ENCODE data around the gene CCKAR. TPM values are rescaled to one million over a fixed set of nuclear protein-coding genes. Genes with fewer than 3 reads are reported as not detected.

CCKAR gene, protein sequence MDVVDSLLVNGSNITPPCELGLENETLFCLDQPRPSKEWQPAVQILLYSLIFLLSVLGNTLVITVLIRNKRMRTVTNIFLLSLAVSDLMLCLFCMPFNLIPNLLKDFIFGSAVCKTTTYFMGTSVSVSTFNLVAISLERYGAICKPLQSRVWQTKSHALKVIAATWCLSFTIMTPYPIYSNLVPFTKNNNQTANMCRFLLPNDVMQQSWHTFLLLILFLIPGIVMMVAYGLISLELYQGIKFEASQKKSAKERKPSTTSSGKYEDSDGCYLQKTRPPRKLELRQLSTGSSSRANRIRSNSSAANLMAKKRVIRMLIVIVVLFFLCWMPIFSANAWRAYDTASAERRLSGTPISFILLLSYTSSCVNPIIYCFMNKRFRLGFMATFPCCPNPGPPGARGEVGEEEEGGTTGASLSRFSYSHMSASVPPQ
- polyA plus RNA-seq (2013, experiment 1 of 2; ENCODE audit: insufficient read length): 0.13 TPM
- polyA plus RNA-seq (2013, experiment 2 of 2; ENCODE audit: insufficient read length): 0.10 TPM

DNA sequence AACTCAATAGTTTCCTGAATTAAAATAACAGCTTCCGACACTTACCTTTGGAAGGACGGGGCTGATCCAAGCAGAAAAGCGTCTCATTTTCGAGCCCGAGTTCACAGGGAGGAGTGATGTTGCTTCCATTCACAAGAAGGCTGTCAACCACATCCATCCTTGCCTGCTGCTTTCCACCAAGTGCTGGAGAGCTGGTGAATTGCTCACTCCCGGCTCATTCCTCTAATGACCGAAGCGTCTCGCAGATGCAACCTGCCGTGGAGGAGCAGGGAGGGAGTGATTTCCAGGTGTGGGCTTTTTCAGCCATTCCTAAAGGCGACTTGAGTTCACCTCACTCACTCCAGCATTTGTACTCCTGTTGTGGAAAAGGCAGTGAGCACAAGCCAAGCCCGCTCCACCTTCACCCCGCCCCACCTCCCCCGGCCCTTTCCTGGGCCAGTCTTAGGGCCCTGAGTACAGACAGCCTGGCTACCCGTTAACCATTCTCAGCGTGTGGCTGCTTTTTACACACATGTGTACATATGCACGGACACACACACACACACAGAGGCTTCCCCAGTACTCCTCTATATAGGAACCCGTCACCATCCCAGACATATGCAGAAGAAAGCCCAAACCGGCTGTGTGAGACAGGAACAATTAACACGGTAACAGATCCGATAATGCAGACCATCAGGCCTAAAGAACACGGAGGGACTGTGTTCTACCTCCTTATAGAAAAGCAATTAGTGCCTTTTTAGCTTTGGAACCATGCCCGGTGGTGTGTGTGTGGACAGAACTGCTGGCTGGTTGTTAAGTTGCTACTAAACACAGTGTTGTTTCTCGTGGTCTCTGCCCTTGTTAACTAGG is at the start of gene CCKAR:
Gene CCKAR, minus strand, starts transcription at position 374 of the 849 bp plus-strand sequence. Its CDS starts 217 bp downstream, at position 157.
- no peak for DNase-seq

DNA sequence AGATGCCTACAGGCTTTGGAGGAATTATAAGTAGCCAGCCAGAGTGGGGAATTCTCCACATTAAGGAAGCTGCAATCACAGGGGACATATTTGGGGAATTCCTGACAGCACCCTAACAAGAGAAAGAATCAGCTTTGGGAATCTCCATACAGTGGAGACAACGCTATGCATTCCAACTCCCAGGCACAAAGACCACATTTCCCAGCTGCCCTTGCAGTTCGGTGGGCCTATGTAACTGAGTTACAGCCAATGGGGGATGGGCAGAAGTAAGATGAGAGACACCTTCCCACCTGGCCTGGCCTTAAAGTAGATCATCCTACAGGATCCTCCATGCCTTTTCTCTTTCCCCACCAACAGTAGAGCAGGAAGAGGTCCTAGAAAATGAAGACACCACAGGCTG is 43.4 kb upstream of the CCKAR start:
- no peak for DNase-seq

DNA sequence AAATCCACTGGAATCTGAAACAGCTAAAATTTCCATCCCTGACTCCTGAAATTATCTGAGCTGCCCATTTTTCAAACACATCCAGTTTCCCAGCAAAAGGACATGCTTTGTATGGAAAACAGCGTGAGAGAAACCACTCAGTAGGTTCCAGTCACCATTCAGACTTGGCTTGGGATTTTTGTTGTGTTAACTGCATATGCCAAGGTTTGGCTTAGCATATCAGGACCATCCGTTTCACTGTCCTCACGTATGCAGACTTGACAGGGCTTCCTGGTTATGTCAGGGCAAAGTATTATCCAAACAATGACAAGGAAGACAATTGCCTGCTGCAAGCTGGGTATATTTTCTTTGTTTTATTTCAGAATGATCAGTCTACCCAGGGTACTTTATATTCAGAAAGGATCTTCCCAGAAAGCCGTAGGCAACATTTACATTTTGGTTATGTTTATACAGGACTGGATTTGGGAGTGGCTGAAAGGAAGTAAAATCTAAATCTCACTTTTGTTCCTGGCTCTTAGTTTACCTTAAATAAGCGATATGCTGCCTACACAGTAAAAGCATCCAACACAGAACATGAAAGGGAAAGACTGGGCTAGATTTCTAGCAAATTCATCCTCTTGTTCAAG is 41.3 kb upstream of the CCKAR start:
- DNase-seq: no peak

DNA sequence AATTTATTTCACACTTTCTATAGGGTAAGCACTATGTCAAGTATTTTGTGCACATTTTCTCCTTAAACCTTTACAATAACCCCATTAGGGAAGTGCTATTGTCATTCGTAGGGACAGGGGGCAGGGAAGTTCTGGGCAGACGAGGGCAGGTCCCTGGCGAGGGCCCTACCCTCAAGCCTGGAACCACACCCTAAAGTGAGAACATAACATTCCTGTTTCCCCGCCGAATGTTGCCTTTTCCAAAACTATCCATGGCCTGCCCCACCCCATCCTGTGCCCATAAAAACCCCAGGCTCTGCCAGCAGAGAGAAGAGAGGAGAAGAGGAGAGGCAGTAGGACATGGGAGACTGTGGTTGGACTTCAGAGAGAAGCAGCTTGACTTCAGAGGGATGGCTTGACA is 39.8 kb upstream of the CCKAR start:
- no peak for DNase-seq

DNA sequence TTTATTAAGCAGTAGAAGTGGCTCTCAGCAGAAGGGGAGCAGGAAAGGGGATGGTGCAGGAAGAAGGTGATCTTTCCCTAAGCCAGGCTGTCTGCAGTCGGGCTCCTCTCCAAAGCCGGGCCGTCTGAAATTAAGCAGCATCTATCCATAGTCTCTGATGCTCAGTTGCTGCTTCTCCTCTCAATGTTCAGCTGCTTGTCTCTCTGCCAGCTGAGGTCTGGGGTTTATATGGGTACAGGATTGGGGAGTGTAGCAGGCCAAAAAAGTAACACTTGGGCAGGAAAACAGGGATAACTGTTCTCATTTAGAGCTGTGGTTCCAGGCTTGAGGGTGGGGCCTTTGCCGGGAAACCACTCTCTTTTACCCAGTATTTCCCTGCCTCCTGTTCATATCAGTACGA is 39.2 kb upstream of the CCKAR start:
- DNase-seq: no peak

DNA sequence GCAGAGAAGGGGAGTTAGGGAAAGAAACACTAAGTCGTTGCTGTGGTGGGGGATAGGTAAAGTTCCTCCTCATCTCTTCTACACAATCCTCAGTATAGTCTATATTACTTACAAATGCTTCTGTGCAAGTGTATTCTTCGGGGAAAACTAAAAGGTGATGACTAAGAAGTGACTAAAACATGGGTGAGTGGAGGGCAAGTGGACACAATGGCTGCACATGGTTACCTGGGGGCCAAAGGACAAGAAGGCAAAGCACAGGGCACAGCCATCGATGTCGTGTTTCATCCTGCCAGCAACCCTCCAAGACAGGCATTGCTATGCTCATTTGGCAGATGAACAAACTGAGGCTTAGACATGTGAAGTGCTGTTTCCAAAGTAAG is 35.5 kb upstream of the CCKAR start:
- DNase-seq: no peak

DNA sequence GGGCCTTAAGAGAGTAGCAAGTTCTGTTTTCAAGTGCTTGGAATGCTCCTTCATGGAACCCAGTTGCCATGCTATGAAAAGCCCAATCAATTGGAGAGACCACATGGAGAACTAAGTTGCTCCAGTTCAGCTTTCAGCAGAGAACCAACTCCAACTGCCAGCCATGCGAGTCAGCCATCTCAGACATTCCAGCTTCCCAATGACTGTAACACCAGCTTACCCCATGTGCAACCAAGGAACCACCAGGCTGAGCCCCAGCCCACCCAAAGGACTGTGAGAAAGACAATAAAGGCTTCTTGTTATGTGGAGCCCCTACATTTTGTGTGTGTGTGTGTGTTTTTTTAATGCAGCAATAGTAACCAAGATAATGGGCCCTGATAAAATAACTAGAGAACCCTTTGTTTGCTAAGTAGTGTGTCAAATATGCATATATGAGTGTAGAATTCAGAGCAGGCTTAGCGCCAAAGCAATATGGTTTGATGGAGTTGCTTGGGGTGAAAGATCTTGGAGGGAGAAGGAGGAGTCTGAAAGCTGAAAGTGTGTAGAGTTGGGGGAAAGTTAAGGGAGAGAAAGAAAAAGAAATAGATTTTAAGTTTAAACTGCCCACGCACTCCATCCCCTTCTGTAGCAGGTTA is 35.0 kb upstream of the CCKAR start:
- DNase-seq: peak; percentile 82

DNA sequence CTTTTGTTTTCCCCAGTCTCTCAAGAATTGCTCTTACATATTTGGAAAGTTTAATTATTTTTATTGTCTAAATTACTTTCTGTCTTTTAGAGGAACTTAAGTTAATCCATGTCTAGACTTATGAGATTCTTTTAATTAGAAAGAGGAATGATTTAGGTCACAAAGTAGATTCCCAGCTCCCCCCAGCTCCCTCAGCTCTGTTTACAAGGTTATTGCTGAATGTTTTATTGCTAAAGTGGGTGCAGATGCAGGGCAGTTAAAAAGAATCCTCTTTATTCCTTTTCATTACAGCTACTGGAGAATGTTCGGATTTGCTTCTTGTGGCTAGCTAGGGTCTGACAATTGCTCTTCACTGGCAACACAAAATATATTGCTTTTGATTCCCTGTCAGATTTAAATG is 33.7 kb upstream of the CCKAR start:
- DNase-seq: no peak

DNA sequence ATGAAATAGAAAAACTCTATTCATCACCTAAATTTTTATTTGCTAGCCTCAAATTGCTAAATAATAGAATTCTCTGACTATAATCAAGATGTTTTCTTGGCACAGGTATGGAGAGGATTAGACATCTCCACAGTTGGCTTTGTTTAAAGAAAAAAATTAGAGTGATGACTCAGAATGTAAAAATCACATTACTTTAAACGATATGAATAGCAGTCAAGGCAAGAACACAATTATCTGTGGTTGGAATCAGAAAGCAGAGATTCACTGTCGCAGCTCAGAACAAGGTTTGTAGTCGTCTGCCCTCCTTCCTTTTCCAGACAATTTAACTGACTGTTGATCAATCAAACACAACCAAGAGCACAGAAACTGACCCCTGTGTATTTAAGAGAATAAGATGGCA is 32.2 kb upstream of the CCKAR start:
- peak; percentile 29 for DNase-seq

DNA sequence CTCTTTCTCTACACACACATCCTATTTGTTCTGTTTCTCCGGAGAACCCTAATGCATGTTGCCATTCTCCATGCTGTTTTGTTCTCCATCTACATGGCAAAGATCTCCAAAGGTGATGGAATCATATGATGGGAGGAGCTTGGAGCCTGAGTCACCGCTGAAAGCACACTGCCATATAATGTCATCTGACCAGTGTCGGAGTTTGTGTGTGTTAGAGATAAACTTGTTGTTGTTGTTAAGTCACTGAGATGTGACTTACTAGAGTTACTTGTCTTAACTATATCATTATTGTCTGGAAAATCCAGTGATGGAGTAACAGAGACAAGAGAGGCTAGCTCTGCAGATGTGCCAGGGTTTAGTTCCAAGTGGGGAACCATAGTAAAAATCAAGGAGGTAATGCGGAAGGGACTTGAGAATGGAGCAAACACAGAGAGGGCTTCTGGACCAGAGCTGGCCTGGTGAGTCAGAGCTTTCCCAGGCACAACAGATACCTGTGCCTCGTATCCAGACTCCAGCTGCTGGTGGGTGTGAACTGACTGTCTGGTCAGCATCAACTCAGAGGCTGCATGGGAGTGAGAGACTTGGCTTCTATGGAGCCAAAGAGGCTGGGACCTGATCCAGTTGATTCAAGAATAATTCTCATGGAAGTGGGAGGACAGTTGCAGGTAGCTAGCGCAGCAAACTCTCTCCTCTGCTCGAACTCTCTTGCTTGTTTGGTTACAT is 30.6 kb upstream of the CCKAR start:
- no peak for DNase-seq

DNA sequence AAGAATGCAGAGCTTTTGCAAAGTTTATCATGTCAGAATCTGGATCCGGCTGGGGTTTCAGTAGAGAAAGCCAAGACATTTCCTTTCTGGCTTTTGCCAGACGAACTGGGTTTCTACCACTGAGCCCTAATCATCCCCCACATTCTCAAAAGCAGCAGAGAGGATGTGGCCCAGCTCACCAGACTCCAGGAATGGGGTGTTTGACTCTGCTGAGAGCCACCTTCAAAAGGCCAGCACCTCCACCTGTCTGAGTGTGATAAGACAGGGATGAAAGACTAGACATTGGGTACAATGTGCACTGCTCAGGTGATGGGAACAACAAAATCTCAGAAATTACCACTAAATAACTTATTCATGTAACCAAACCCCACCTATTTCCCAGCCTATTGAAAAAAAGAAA is 25.7 kb upstream of the CCKAR start:
- DNase-seq: no peak

DNA sequence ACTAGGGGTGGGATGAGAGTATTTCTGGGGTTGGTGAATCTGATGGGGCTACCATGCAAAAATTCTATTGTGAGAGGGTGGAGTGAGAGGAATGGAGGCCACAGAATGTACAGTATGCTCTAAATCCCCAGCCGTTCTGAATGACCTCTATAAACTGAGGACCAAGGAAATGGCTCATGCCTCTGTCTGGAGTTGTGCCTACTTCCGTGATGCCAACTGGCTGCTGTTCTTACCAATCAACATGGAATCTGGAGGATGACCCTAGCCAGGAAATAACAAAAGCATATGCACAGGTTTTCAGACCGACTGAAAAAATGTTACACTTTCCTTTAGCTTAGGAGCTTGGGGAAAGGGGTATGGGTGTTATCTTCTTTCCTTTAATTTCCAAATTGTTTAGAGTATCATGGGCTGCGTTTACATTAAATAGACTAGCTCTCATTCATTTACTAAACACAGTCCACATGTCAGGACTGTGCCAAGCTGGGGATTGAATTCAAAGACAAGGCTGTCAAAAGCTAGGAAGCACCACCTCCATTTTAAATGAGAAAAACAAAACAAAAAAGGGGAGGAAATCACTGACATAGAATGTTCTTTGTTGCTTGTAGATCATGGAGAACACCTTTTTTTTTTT is 20.2 kb upstream of the CCKAR start:
- DNase-seq: no peak

DNA sequence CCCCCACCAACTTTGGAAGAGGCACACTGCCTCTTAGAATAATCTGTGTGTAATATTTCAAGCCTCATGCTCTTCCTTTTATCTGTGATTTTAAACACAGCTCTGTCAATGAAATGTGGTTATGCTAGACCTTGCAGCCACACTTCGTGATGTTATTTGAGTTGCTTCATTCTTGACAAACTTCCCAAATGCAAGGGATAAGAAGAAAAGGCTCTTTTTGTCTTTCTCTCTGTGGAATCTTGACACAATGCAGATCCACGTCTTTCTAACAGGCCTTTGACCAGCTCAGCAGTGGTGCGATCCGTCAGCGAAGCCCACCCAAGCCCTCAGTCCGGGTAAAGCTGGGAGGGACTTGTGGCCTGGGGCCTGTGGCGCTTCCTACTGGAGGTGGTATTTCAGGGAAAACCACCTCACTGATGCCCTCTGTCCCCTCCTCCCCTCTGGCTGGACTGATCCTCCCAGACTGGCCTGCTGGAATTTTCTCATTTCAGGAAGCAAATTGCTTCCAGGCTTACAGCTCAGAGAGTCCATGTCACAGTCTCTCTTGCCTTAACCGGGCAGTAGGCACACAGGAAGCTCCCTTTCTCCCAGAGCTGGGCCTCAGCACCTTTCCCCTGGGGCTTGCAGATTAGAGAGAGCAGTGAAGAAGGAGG is 19.5 kb upstream of the CCKAR start:
- DNase-seq: no peak

DNA sequence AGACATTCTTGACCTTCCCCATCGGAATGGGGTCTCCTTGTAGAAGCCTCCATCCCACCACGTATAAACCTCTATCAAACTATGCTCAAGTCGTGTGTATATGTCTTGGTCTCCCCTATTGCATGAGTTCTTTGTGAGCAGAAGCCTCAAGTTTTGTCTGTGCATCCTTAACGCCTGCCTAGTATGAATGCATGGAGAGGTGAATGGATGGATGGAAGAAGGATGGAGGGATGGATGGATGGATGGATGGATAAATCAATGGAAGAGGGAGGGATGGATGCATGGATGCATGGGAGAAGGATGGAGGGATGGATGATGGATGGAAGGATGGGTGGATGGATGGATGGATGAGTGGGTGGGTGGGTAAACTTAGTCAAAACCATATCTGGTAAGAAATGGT is 17.0 kb upstream of the CCKAR start:
- no peak for DNase-seq

DNA sequence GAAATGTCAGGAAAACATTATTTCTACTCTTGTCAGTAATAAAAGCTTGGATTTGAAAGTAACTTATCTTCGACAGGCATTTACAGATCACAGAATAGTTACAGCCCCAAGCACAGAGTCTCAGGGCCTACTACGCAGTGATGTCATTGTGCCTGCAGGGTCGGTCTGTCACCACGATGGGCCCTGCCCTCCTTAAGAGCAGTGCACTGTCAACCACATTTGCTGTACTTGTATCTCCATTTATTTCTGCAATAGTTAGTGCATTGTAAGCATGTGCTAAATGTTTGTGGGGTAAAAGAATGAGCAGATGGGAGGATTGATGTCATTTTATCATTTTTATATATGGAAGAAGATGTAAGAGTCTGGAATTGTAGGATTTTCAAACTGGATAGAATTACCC is 13.6 kb upstream of the CCKAR start:
- DNase-seq: no peak

DNA sequence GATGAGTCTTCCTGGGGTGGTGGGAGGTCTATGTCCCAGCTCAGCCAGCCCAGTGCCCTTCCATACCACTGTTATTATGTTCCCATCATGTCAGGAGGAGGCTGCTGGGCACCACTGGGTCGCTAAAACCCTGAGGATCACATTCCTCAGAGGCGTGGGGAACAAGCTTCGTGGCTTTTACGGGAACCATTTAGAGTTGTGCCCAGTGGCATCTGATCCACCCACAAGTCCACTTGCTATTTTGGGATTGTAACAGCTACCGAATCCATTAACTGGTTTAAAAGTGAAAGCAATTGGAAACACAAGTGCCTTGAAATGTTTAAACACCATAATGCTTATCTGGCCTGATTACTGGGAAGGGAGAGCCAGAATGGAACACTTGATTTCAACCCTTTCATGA is 13.1 kb upstream of the CCKAR start:
- no peak for DNase-seq

DNA sequence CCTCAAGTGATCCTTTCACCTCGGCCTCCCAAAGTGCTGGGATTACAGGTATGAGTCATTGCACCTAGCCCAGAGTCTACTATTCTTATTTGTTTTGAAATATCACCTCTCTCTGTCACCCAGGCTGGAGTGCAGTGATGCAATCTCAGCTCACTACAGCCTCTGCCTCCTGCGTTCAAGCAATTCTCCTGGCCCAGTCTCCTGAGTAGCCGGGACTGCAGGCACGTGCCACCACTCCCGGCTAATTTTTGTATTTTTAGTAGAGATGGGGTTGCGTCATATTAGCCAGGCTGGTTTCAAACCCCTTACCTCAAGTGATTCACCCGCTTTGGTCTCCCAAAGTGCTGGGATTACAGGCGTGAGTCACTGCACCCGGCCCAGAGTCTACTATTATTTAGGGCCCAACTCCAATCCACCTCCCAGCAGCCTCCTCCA is 10.3 kb upstream of the CCKAR start:
- peak; percentile 24 for DNase-seq

DNA sequence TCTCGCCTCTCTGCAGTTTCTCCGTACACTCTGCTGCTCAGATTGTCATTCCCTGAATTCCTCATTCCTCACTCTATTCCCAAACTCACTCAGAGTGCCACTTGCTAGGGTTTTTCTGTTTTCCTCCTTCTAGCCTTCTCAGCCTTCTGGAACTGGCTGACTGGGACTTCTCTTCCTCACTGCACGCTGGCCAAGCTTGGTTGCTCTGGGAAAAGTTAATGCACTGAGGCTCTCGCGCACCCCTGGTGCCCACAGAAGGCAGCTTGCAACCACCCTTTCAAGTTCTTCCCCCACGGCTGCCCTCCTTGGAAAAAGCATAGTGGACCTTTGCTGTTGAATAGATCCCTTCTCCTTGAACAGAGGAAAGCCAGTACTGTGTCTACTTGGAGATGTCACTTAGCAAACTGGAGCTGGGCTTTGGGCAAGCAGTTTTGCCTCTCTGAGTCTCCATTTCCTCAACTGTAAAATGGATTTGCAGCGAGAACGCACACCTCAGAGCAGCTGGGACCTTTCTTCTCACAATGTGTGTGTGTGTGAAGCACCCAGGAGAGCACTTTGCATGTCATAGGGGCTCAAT is 6.0 kb upstream of the CCKAR start:
- no peak for DNase-seq

DNA sequence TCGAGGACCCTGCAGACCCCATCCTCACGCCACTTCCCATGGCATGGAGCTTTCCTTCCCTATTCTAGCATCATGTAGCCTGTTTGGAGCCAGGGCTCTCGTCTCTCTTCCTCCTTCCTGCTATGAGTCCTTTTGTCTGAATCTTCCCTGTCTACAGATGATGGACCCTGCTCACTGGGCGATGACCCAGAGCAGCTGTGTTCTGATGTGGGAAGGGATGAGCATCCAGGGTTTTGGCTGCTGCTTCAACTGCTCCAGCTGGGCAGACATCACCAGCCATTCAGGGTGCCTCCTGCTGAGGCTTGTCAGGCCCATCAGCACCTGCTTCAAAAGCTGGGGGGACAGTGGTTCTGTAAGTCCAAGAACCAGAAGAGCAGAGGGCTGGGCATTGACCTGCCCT is 3.2 kb upstream of the CCKAR start:
- DNase-seq: no peak

DNA sequence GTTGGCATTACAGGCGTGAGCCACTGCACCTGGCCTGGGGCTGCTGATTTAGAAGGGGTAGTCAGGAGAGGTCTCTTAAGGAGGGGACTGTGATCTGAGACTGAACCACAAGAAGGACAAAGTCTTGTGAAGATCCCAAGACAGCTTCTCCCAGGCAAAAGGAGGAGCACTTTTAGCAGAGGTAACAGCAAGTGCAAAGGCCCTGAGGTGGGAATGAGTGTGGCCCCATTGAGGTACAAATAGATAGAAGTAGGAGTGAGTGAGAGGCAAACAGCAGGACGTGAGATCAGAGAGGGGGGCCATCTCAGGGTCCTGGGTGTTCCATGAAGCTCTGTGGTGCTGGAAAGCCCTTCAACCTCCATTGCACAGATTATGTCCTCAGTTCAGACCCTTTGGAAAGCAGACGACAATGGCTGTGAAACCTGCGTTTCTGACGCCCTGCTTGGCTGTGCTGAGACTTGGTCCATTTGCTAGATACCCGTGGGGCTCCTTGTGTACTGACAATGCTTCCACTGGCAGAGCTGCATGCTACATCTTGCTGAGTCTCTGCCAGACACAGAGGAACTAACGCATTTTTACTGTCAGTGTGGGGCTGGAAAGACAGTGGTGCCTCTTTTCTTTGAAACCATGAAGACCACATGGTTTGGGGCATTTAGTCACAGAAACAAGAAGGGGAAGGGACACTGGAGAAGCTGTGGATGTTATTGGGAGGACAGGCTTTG is 1.3 kb upstream of the CCKAR start:
- no peak for DNase-seq

Measured in fibroblast of skin of scalp (primary cell).